Caco-2 (cell line): ENCODE results near the gene IPPK. TPM values are rescaled to one million over a fixed set of nuclear protein-coding genes. Genes with fewer than 3 reads are reported as not detected.

Experiments used
- BruUV-seq: library from RNA; stranded (reverse); fragments of 400-500 nt; replicated peaks from 2 replicates; lab custom pipeline; 2021; lab: Mats Ljungman, UMichigan
- CTCF ChIA-PET: fragments of 300-600 bp; sonication (Branson Sonifier 250); formaldehyde crosslinking; loops from one replicate; lab custom pipeline; 2022; ENCODE audit warnings: antibody characterized with exemption; lab: Charles Lee
- POLR2A ChIA-PET: fragments of 300-600 bp; sonication (Branson Sonifier 250); formaldehyde crosslinking; loops from one replicate; lab custom pipeline; 2022; ENCODE audit warnings: antibody characterized with exemption; lab: Charles Lee
- DNase-seq, 2 experiments: peaks; one replicate each; pipeline versions ENCODE4 v3.0.0 to v3.0.0-alpha.2; 2020 to 2022
- H3K27me3 ChIP-seq: replicated peaks from 2 replicates; pipeline ENCODE4 v1.6.0; 2011; ENCODE audit warnings: low read length; ENCODE audit not compliant: control insufficient read depth, insufficient read depth
- H3K36me3 ChIP-seq: 2 replicates; pipeline ENCODE4 v1.5.1; 2011; ENCODE audit warnings: low read length; ENCODE audit not compliant: control insufficient read depth, insufficient read depth
- H3K4me1 ChIP-seq: fragments of 250-450 bp; sonication (Bioruptor Pico); 2 replicates; pipeline ENCODE4 v1.5.1; 2020; ENCODE audit warnings: mild to moderate bottlenecking
- H3K4me3 ChIP-seq: 2 replicates; pipeline ENCODE4 v1.5.1; 2011; ENCODE audit warnings: low read depth, mild to moderate bottlenecking, control low read depth, low read length
- H3K9me3 ChIP-seq: fragments of 250-450 bp; sonication (Bioruptor Pico); 2 replicates; pipeline ENCODE4 v1.5.1; 2020; ENCODE audit warnings: mild to moderate bottlenecking, moderate library complexity
- H3K27ac Mint-ChIP-seq: one replicate; pipeline ENCODE4 v1.8.0; 2022; ENCODE audit warnings: mixed read lengths; ENCODE audit not compliant: unreplicated experiment
- H3K27me3 Mint-ChIP-seq: one replicate; pipeline ENCODE4 v1.8.0; 2022; ENCODE audit warnings: mixed read lengths; ENCODE audit not compliant: insufficient read depth, unreplicated experiment
- H3K36me3 Mint-ChIP-seq: one replicate; pipeline ENCODE4 v1.8.0; 2022; ENCODE audit warnings: mild to moderate bottlenecking, mixed read lengths; ENCODE audit not compliant: insufficient read depth, unreplicated experiment
- H3K4me1 Mint-ChIP-seq: one replicate; pipeline ENCODE4 v1.8.0; 2022; ENCODE audit warnings: low read depth, mixed read lengths; ENCODE audit not compliant: unreplicated experiment
- H3K4me3 Mint-ChIP-seq: one replicate; pipeline ENCODE4 v1.8.0; 2022; ENCODE audit warnings: mild to moderate bottlenecking, moderate library complexity, mixed read lengths; ENCODE audit not compliant: unreplicated experiment
- H3K9me3 Mint-ChIP-seq: one replicate; pipeline ENCODE4 v1.8.0; 2022; ENCODE audit warnings: mixed read lengths; ENCODE audit not compliant: unreplicated experiment
- intact Hi-C: fragments of 100-400 bp; cut with micrococcal nuclease; formaldehyde crosslinking; loops from one replicate; pipeline ENCODE4 v1.10.0; 2022; ENCODE audit not compliant: unreplicated experiment
- total RNA-seq: library from RNA; stranded (reverse); gene quantifications from 2 replicates; pipeline ENCODE4 v1.2.3, GENCODE V29; 2022
- TF ChIP-seq, protein P1 (sequence below), 2 experiments: fragments of 200-600 bp in 1 of 2; IDR thresholded peaks; 1 replicate in 1 of 2; 2 replicates in 1 of 2; pipeline versions ENCODE4 v1.5.1 to v1.8.0; 2011 to 2022; ENCODE audit warnings: antibody characterized with exemption in 1 of 2, control low read depth in 1 of 2, inconsistent platforms in 1 of 2, low read depth in 1 of 2, low read length in 1 of 2, mild to moderate bottlenecking in 1 of 2, moderate library complexity in 1 of 2; ENCODE audit not compliant: insufficient read depth in 1 of 2, severe bottlenecking in 1 of 2, unreplicated experiment in 1 of 2

Gene IPPK
- total RNA-seq, 1 experiment from 2014 or later: 5.4 TPM

DNA sequence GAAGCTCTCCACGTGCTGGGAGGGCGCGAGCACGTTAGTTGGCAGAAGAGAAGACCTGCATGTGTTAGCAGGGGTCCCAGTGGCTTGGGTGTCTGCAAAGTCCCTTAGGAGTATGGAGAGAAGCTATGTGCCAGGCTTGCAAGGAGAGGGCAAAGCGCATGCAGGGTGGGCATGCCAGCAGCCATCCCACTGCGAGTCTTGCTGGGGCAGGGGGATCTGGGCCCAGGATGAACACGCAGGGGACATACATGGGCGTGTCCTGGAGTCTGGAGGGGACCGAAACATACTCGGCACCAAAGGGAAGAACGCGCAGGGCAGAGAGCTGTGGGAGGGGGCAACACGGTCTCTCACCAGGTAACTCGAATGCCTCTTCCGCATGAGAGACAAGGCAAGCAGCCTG is 43.6 kb upstream of the IPPK start:
- H3K36me3 Mint-ChIP-seq: peaks cover 7% of the 10 kb centered on the region
- ChIA-PET POLR2A (no interaction called here), CTCF (no interaction called here)
- TF ChIP-seq, protein P1, sequence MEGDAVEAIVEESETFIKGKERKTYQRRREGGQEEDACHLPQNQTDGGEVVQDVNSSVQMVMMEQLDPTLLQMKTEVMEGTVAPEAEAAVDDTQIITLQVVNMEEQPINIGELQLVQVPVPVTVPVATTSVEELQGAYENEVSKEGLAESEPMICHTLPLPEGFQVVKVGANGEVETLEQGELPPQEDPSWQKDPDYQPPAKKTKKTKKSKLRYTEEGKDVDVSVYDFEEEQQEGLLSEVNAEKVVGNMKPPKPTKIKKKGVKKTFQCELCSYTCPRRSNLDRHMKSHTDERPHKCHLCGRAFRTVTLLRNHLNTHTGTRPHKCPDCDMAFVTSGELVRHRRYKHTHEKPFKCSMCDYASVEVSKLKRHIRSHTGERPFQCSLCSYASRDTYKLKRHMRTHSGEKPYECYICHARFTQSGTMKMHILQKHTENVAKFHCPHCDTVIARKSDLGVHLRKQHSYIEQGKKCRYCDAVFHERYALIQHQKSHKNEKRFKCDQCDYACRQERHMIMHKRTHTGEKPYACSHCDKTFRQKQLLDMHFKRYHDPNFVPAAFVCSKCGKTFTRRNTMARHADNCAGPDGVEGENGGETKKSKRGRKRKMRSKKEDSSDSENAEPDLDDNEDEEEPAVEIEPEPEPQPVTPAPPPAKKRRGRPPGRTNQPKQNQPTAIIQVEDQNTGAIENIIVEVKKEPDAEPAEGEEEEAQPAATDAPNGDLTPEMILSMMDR (IDR thresholded peaks at IDR 0.05; ENCODE audit: insufficient read depth in 1 of 2, low read depth in 1 of 2, low read length in 1 of 2, severe bottlenecking in 1 of 2, unreplicated experiment in 1 of 2): no peak
- H3K27ac Mint-ChIP-seq: no peak overlapping the region
- Histone ChIP-seq H3K27me3 (no peaks in the 10 kb centered on the region), H3K36me3 (no peaks in the 10 kb centered on the region; the same call in 1 of the 2 replicates), H3K4me1 (no peaks in the 10 kb centered on the region), H3K4me3 (no peak overlapping the region), H3K9me3 (no peaks in the 10 kb centered on the region)
- H3K4me1 Mint-ChIP-seq: no peaks in the 10 kb centered on the region
- no TSS peak for BruUV-seq
- no peaks in the 10 kb centered on the region for H3K9me3 Mint-ChIP-seq
- no peak overlapping the region for H3K4me3 Mint-ChIP-seq
- intact Hi-C loops: no loop called here
- H3K27me3 Mint-ChIP-seq: no peaks in the 10 kb centered on the region
- DNase-seq: no peak

DNA sequence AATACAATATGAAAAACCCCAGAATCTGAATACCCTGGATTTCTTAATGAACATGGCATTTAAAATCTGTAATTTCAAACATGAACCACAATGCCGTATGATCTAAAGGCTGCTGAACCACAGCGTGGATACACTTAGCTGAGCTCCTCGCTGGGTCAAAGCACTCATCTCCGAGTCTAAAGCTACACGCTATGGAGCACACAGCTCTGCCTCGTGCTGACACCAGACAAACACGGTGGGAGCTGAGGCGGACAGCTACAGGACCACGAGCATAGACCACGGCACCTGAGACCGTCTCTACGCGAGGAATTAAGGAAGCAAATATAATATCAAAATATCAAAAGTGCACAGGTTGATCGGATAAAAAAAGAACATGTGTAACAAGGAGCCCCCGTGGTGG is 42.8 kb upstream of the IPPK start:
- peaks cover 7% of the 10 kb centered on the region for H3K36me3 Mint-ChIP-seq
- Histone ChIP-seq H3K4me3 (no peak overlapping the region), H3K27me3 (no peaks in the 10 kb centered on the region), H3K9me3 (no peaks in the 10 kb centered on the region), H3K36me3 (no peaks in the 10 kb centered on the region; the same call in 1 of the 2 replicates), H3K4me1 (no peaks in the 10 kb centered on the region)
- no peak overlapping the region for H3K4me3 Mint-ChIP-seq
- H3K27ac Mint-ChIP-seq: no peak overlapping the region
- CTCF ChIA-PET: no interaction called here
- DNase-seq: no peak
- POLR2A ChIA-PET: no interaction called here
- TF ChIP-seq, protein P1 (IDR thresholded peaks at IDR 0.05; ENCODE audit: insufficient read depth in 1 of 2, low read depth in 1 of 2, low read length in 1 of 2, severe bottlenecking in 1 of 2, unreplicated experiment in 1 of 2): no peak
- no TSS peak for BruUV-seq
- H3K4me1 Mint-ChIP-seq: no peaks in the 10 kb centered on the region
- H3K9me3 Mint-ChIP-seq: no peaks in the 10 kb centered on the region
- intact Hi-C loops: no loop called here
- no peaks in the 10 kb centered on the region for H3K27me3 Mint-ChIP-seq

DNA sequence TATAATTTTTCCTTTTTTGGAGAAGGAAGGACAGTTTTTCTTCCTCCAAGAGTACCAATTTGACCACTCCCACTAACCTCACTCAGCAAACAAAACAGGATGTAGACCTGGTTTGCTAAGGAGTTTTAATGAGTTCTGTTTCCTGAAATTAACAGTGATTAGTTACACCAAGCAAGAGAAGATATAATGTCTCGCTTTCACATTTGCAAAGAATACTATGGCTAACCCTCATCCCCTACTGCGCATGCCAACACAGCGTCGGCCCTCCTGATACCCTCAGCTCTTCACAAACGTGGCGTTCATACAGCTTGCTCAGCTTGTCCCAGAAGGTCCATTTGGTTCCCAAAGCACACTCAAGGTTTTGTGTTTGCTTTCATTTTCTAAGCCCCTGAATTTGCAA is 41.9 kb upstream of the IPPK start:
- H3K9me3 ChIP-seq: no peaks in the 10 kb centered on the region
- Mint-ChIP-seq H3K4me1 (no peaks in the 10 kb centered on the region), H3K27ac (no peak overlapping the region), H3K27me3 (no peaks in the 10 kb centered on the region), H3K36me3 (peaks cover 7% of the 10 kb centered on the region), H3K9me3 (no peaks in the 10 kb centered on the region), H3K4me3 (no peak overlapping the region)
- TF ChIP-seq, protein P1 (IDR thresholded peaks at IDR 0.05; ENCODE audit: insufficient read depth in 1 of 2, low read depth in 1 of 2, low read length in 1 of 2, severe bottlenecking in 1 of 2, unreplicated experiment in 1 of 2): no peak
- no peaks in the 10 kb centered on the region for H3K4me1 ChIP-seq
- no peak for DNase-seq
- no peaks in the 10 kb centered on the region for H3K27me3 ChIP-seq
- no peaks in the 10 kb centered on the region; the same call in 1 of the 2 replicates for H3K36me3 ChIP-seq
- intact Hi-C loops: no loop called here
- H3K4me3 ChIP-seq: no peak overlapping the region
- no TSS peak for BruUV-seq
- POLR2A ChIA-PET: no interaction called here
- CTCF ChIA-PET: no interaction called here
